ENCODE data around the gene KCNH8.

DNA sequence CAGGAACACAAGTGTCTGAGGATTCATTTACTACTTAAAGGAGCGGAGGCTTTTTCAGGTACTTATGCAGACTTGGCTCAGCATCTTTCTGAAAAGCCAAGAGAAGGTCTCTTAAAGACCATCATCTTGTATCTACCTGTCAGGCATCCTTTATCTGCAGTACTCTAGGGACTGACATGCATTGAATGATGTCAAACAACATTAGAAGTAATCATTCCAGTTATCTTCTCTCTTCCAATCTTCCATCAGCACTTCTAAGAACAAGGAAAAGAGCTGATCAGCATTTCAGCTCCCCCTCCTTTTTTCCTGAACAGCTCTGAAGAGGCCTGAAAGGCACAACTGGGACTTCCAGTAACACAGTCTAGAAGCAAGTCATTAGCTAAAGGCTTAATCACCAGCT lies 214.8 kb downstream of the KCNH8 start:
- TF ChIP-seq, protein P1, sequence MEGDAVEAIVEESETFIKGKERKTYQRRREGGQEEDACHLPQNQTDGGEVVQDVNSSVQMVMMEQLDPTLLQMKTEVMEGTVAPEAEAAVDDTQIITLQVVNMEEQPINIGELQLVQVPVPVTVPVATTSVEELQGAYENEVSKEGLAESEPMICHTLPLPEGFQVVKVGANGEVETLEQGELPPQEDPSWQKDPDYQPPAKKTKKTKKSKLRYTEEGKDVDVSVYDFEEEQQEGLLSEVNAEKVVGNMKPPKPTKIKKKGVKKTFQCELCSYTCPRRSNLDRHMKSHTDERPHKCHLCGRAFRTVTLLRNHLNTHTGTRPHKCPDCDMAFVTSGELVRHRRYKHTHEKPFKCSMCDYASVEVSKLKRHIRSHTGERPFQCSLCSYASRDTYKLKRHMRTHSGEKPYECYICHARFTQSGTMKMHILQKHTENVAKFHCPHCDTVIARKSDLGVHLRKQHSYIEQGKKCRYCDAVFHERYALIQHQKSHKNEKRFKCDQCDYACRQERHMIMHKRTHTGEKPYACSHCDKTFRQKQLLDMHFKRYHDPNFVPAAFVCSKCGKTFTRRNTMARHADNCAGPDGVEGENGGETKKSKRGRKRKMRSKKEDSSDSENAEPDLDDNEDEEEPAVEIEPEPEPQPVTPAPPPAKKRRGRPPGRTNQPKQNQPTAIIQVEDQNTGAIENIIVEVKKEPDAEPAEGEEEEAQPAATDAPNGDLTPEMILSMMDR (IDR thresholded peaks at IDR 0.05; ENCODE audit: poor library complexity) = no peak
- TF ChIP-seq EZH2 (IDR thresholded peaks at IDR 0.05; ENCODE audit: borderline replicate concordance) = no peak
